Posterior vena cava (tissue), 2 donors: ENCODE data around the gene CCDC137. TPM values are rescaled to one million over a fixed set of nuclear protein-coding genes. Genes with fewer than 3 reads are reported as not detected.
"Not testable (repeated sequence)": the region's sequence is repeated elsewhere in the genome, so short reads cannot be mapped to it uniquely, and the experiment has no call there.

Experiments
- DNase-seq: peaks from one replicate; pipeline ENCODE4 v3.0.0-alpha.2; 2020; ENCODE audit warnings: low spot score
- intact Hi-C, 2 donors: fragments of 100-400 bp; cut with DNase I; formaldehyde crosslinking; loops; one replicate each; pipeline versions ENCODE4 v1.14.1 to v1.14.2; 2022 to 2023
- total RNA-seq, 2 donors: library from RNA; stranded (reverse); fragmentation: NEBNext Ultra II Directional; extraction: Animal tissue kit (Norgen Biotek cat#: 25700); gene quantifications; one replicate each; pipeline ENCODE4 v1.2.1, GENCODE V29; 2021
- donor health status: DM: yes; HTN: yes; CAD: no.
- donor health status: DM: yes; HTN: yes; CAD: no.

Gene CCDC137
- total RNA-seq, 2 donors from 2014 or later, result 8.5 to 9.9 TPM

DNA sequence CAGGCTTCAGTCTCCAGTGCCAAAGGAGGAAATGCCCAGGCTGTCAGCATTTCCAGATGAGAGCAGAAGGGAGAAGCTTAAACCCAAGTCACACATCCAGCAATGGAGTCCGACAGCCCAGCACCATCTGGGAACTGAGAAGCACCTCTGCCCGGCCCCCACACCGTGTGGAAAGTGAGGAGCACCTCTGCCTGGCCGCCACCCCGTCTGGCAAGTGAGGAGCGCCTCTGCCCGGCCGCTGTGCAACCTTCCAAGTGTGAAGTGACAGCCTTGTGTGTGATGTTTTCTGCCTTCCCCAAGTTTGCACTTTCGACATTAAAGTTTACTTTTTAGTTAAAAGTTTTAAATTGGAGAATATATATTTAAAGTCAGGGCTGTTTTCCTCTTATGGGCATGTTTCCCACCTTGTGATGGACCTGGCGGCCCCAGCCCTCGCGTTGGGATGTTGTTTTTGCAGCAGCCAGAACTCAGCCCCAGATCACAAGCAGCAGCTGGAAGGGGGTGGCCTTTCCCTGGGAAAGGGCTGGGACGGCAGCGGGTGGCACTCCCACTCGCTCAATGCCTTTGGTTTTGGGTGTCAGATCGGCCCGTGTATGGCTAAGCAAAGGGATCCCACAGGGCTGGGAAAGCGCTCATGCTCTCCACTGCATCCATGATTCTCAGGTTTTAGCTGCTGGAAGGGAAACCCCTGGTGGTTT is 7.2 kb downstream of the CCDC137 start:
- DNase-seq, result no peak
- intact Hi-C loops, result no loop called here

DNA sequence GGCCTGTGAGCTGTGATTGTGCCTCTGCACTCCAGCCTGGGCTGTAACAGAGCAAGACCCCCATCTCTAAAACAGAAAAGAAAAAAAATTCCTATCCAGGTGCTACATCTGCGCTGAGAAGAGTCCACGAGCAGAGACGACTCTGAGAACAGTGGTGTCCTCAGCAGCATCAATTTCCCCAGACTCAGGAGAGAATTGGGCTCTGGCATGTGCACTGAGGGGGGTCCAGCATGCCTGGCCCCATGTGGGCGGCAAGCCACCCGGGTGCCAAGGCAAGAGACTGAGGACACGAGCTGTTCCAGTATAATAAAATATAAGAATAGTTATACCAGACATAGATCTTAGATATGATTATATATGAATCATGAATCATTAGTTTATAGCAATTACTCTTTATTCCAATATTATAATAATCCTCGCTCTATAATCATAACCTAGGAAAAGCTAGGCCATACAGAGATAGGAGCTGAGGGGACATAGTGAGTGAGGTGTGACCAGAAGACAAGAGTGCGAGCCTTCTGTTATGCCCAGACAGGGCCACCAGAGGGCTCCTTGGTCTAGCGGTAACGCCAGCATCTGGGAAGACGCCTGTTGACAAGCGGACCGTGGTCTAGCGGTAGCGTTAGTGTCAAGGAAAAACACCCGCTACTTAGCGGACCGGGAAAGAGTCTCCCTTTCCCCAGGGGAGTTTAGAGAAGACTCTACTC is 9.1 kb downstream of the CCDC137 start:
- DNase-seq, intact Hi-C loops: not testable (repeated sequence)

DNA sequence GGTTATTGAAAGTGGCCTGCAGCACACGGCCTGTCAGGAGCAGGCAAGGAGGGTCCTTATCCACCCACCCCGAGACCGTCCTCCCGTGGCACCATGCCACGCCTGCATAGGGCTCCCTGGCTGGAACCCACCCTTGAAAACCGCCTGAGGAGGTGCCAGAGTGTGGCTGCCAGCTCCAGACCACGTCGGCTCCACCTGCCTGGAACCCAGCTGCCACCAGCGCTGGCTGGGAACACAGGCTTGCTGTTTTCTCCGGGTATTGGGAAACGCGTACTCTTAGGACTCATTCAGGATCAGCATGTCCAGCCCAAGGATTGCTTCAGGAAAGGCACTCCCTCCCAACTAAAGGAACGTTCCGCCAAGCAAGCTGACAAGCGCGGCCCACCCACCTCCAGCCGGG is 10.4 kb downstream of the CCDC137 start:
- DNase-seq, result no peak
- intact Hi-C loops, result no loop called here

DNA sequence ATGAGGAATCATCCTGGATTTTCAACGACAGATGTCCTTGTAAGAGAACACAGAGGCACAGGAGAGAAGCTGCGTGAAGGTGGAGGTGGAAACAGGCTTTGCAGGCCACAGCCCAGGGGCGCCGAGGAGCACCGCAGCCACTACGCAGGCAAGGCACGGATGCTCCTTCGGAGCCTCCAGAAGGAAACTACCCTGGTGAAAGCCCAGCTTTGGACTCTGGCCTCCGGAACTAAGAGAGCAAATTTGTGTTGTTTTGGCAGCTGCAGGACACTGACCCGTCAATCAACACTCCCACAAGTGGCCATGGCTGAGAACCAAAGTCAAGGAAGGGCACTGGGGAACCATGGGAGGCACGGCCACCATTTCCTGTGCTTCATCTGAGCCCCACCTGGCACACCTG is 13.6 kb downstream of the CCDC137 start:
- intact Hi-C loops, result no loop called here
- DNase-seq, result no peak

DNA sequence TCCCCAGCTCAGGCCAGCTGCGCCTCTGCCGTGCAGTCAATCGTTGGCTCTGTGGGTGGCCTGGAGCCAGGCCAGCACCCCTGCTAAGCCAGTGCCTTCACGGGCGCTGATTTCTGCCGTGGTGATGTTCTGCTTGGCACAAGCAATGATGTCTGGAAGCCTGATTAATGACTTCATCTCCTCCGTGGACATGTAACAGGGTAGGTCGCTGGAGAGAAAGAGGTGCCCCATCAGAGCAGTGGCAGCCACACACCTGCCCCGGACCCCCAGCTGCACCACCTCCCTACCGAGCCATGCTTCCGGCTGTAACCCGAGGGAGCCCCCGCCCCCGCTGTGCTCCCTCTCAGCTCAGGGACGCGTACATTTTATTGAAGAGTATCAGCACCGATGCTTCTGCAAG is 15.1 kb downstream of the CCDC137 start:
- no peak for DNase-seq
- intact Hi-C loops, result no loop called here

- DNase-seq, result no peak
- intact Hi-C loops, result no loop called here
Observed at GRCh38 chr17:81682565-81683207, 16.1 kb downstream of the CCDC137 start.

DNA sequence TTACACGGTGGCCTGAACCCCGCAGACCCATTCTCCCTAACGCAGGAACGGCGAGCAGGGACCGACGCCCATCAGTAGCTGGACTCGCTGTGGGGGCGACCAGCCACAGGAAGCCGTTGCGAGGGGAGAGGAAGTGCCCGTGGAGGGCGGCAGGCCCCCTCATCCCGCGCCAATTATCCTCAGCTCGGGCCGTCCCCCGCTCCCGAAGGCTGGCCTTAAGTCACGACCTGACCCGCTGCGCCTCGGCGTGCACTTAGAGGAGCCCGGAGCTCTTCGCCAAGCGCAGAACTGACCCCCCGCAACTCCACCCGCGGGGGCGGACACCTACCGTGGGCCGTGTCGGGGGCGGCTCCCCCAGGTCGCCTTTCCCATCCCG is 16.7 kb downstream of the CCDC137 start:
- no peak for DNase-seq
- intact Hi-C loops, result no loop called here

GRCh38 chr17:81683584-81684441 is 17.3 kb downstream of the CCDC137 start, which contains the start of the genes ARL16 and HGS:
Gene ARL16 (minus strand): TSS chr17:81683797. CDS start chr17:81683753, 44 bp downstream.
Gene HGS (plus strand): TSS chr17:81684011. CDS start chr17:81684067, 56 bp downstream.
- peak; percentile 100 for DNase-seq
- intact Hi-C loops, result no loop called here

DNA sequence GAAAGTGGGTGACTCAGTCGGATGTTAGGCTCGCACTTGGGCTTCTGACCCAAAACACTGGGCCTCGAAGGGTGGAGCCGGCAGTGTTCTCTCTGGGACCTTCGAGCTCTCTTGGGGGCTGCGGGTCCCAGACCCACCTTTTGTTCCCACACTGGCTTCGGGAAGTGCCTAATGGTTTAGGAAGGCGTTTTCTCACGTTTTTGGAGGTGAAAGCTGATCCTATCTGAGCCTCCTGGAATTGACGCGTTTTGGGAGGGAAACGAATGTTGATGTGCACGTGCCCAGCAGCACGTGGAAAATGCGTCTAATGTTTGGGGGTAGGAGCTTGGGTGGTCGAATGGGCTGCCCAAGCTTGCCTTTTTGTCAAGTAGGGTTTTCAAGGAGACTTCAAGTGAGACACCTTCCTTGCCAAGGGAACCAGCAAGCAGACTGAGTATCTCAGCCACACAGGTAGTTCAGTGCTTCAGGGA is 17.9 kb downstream of the CCDC137 start:
- intact Hi-C loops, result no loop called here
- DNase-seq, result no peak

DNA sequence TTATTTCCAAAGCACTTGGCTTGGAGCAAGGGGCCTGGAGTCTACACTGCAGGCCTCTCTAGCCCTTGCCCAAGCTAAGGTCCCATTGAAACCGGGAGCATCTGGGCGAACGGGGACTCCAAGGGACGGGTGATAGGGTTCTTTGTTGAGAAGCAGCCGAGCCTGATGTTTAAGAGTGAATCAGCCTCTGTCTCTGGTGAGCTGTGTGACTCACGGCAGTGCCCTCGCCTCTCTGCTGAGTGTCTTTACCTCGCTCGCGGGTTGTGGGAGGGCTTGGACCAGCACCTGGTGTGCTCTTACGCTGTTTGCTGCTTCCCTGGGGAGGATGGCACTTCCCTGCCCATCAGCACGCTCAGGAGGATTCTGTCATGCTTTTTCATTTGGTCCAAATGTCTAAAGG is 18.6 kb downstream of the CCDC137 start:
- intact Hi-C loops, result no loop called here
- DNase-seq, result no peak

- intact Hi-C loops, result no loop called here
- no peak for DNase-seq
Observed at GRCh38 chr17:81686614-81687013, 20.1 kb downstream of the CCDC137 start.

DNA sequence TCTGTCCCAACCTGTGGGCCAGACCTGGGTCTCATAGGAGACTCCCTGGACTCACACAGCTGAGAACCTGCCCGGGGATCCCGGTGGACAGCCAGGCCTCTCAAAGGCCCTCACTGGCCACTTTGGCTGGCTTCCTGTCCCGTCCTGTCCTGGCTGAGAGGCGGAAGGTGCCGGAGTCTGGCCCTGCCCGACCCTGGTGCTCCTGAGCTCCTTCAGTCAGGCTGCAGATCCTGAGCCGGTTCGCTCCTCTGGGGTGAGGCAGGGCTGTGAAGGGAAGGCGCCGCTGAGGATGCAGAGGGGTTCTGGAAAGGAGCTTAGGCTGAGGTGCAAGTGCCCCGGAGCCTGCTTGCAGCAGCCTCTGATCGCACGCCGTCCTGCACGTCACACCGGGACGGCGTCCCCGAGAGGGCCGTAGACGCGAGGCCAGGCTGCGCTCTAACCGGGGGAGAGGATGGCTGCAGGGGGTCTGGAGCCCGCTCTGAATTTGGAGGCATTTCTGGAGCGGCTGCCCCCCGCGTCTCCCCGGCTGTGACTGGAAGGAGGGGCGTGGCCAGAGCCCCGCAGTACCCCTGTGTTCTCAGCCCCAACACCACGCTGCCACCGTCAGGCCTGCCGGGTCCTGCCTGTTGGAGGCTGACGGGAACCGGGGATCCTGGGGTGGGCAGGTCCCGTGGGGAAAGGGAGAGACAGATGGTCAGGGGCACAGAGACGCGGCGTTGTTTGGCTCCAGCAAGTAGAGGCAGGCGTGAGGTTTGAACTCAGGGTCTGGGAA is 21.4 kb downstream of the CCDC137 start:
- intact Hi-C loops, result no loop called here
- no peak for DNase-seq

- intact Hi-C loops, result no loop called here
- peak; percentile 73 for DNase-seq
Observed at GRCh38 chr17:81688616-81689015, 22.1 kb downstream of the CCDC137 start.

GRCh38 chr17:81690066-81690465 is 23.5 kb downstream of the CCDC137 start:
- intact Hi-C loops, result no loop called here
- DNase-seq, result no peak

DNA sequence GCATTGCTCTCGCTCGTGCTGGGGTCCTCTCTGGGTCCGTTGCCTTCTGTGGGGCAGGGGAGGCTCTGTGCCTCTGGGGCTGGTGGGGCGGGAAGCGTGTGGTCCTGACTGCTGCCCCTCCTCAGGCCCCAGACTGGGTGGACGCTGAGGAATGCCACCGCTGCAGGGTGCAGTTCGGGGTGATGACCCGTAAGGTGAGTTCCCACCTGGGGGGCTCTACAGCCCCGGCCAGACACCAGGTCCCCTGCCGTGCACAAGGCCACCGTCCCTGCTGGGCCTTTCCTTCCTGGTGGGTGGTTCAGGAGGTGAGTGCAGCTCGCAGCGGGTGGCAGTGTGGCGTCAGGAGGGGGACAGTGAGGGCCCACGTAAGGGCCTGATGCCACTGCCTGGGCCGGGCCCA is 24.0 kb downstream of the CCDC137 start:
- intact Hi-C loops, result no loop called here
- DNase-seq, result no peak

- intact Hi-C loops, result no loop called here
- no peak for DNase-seq
Observed at GRCh38 chr17:81691196-81691595, 24.7 kb downstream of the CCDC137 start.

GRCh38 chr17:81691608-81692007 is 25.1 kb downstream of the CCDC137 start:
- no peak for DNase-seq
- intact Hi-C loops, result no loop called here

DNA sequence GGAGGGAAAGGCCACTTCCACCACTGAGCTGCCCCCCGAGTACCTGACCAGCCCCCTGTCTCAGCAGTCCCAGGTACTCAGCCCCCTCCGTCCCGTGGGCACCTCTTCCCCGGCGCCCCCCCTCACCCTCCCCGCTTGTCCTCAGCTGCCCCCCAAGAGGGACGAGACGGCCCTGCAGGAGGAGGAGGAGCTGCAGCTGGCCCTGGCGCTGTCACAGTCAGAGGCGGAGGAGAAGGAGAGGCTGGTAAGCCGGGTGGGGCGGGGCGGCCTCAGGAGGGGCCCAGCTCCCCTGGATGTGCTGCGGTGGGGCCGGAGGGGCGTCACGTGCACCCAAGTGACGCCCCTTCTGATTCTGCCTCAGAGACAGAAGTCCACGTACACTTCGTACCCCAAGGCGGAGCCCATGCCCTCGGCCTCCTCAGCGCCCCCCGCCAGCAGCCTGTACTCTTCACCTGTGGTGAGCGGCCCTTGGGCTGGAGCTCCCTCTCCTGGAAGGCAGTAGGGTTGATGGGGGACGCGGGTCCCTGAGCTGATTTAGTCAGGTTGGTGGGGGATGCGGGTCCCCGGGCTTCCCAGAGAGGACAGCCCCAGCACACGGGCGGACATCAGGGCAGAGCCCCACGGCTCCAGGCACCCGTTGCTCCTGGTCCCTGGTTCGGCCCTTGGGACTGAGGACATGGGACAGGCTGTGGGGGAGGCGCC is 27.1 kb downstream of the CCDC137 start:
- intact Hi-C loops, result no loop called here
- DNase-seq, result no peak
